Measurements from ENCODE around the gene MOSMO. TPM values are rescaled to one million over a fixed set of nuclear protein-coding genes. Genes with fewer than 3 reads are reported as not detected.
"Not testable (repeated sequence)": the region's sequence is repeated elsewhere in the genome, so short reads cannot be mapped to it uniquely, and the experiment has no call there.

The MOSMO gene
- polyA plus RNA-seq, 1 experiment: 15.8 TPM

DNA sequence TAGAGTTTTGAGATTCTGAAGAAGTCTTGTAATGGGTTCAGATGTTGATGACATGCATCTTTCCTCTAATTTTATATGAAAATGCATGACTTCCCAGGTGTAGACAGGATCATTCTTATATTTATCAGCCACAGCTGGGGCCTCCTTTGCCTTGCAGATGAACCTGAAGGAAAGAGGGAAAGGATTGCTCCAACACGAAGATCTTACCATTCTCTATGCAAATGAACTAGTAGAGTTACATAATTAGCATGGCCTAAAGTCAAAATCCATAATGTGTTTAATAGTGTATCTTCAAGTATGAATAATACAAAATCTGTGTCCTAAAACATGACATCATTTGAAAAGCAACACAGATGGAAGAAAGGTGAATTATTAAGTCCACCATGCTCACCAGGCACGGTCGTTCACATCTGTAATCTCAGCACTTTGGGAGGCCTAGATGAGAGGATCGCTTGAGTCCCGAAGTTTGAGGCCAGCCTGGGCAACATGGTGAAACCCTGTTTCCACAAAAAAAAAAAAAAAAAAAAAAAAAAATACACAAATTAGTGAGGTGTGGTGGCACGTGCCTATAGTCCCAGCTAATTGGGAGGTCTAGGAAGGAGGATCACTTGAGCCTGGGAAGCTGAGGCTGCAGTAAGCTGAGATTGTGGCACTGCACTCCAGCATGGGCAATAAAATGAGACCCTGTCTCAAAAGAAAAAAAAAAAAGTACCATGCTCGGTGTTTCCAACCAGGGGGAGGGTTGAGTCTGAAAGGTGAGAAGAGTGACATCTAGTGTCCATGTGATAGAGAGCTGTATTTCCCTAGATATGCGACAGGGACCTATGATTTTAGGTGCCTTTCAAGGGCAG lies 90.7 kb downstream of the MOSMO start:
- DNase-seq (ENCODE audit: low read depth, low spot score): no peak
- CTCF ChIA-PET: interaction anchor here (0.5 to 4.5 kb wide), 28 partner anchors 9 to 1047 kb away, joined by 3 to 39 read pairs (median 4); partner anchors contain the start of genes MOSMO and UQCRC2

DNA sequence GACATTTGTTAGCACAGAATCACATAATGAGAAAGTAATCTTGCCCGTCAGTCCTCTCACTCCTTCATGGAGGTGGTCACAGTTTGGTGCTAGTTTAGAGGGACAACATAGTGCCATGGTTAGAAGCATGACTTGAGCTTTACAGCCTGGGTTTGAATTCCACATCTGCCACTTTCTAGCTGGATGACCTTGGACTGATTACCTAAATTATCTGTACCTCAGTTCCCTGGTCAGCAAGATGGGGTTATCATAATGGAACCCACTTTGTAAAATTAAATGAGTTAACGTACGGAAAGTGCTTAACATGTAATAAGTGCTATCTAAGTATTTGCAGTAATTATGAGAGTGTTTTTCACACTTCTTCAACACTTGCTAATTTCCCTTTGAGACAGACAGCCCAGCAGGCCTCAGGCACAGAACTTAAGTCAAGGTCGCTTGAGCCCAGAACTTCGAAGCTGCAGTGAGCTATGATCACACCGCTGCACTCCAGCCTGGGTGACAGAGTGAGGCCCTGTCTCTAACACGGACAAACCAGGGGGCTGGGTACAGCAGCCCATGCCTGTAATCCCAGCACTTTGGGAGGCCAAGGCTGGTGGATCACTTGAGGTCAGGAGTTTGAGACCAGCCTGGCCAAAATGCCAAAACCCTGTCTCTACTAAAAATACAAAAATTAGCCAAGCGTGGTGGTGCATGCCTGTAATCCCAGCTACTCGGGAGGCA lies 91.5 kb downstream of the MOSMO start:
- Histone ChIP-seq H3K9me3 (ENCODE audit: control insufficient read depth, insufficient read depth, low read length) (no peaks in the 10 kb centered on the region), H3K27ac (ENCODE audit: low read depth, low read length) (no peak overlapping the region), H3K4me3 (ENCODE audit: low read depth, low read length) (no peak overlapping the region), H3K27me3 (ENCODE audit: control insufficient read depth, insufficient read depth, low read length) (no peaks in the 10 kb centered on the region)
- DNase-seq (ENCODE audit: low read depth, low spot score): no peak
- TF ChIP-seq CTCF (IDR thresholded peaks at IDR 0.05; ENCODE audit: low read depth, low read length): no peak
- CTCF ChIA-PET: interaction anchor here (0.5 to 4.5 kb wide), 28 partner anchors 10 to 1046 kb away, joined by 3 to 39 read pairs (median 5); partner anchors contain the start of genes MOSMO and UQCRC2
- POLR2A ChIA-PET: no interaction called here

More for the DNA sequence above, 90.7 kb downstream of the MOSMO start:
- Histone ChIP-seq H3K4me3 (ENCODE audit: low read depth, low read length) (peak overlapping the region; percentile 8; the same call in 1 of the 2 replicates), H3K9me3 (ENCODE audit: control insufficient read depth, insufficient read depth, low read length) (no peaks in the 10 kb centered on the region), H3K27me3 (ENCODE audit: control insufficient read depth, insufficient read depth, low read length) (peaks cover 5% of the 10 kb centered on the region), H3K27ac (ENCODE audit: low read depth, low read length) (no peak overlapping the region)
- peak; percentile 66 for TF ChIP-seq CTCF (IDR thresholded peaks at IDR 0.05; ENCODE audit: low read depth, low read length)
- POLR2A ChIA-PET: no interaction called here

DNA sequence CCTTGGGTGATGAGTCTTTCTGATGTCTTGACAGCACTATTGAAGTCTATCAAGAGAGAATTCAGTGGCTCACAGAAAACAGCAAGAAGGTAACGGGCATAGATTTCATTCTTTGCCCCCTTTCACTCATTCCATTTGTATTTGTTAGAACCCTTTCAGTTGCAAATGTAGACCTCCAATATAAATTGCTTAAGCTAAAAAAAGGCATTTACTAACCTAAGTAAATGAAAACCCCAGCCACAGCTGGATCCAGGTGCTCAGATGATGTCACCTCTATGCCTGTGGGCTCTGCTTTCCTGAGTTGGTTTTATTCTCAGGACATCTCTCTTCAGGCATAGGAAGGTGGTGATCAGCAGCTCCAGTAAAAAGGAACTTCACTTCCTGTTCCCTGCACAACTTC lies 95.5 kb downstream of the MOSMO start:
- no peak for DNase-seq (ENCODE audit: low read depth, low spot score)
- ChIA-PET POLR2A (no interaction called here), CTCF (interaction anchor here (1.5 to 1.8 kb wide), 2 partner anchors 85 to 103 kb away, joined by 3 to 6 read pairs; no protein-coding TSS in a partner anchor)
- Histone ChIP-seq H3K4me3 (ENCODE audit: low read depth, low read length) (no peak overlapping the region), H3K9me3 (ENCODE audit: control insufficient read depth, insufficient read depth, low read length) (no peaks in the 10 kb centered on the region), H3K27me3 (ENCODE audit: control insufficient read depth, insufficient read depth, low read length) (peaks cover 13% of the 10 kb centered on the region), H3K27ac (ENCODE audit: low read depth, low read length) (no peak overlapping the region)
- no peak for TF ChIP-seq CTCF (IDR thresholded peaks at IDR 0.05; ENCODE audit: low read depth, low read length)

GRCh38 chr16:22109258-22109898 lies 101.5 kb downstream of the MOSMO start:
- peaks cover 28% of the 10 kb centered on the region for H3K27me3 ChIP-seq (ENCODE audit: control insufficient read depth, insufficient read depth, low read length)
- H3K4me3 ChIP-seq (ENCODE audit: low read depth, low read length): no peak overlapping the region
- no peak for TF ChIP-seq CTCF (IDR thresholded peaks at IDR 0.05; ENCODE audit: low read depth, low read length)
- POLR2A ChIA-PET: no interaction called here
- DNase-seq (ENCODE audit: low read depth, low spot score): no peak
- H3K27ac ChIP-seq (ENCODE audit: low read depth, low read length): no peak overlapping the region
- CTCF ChIA-PET: interaction anchor here (1.9 to 2.1 kb wide), 3 partner anchors 10 to 79 kb away, joined by 9 to 12 read pairs (median 10); no protein-coding TSS in a partner anchor
- H3K9me3 ChIP-seq (ENCODE audit: control insufficient read depth, insufficient read depth, low read length): no peaks in the 10 kb centered on the region

GRCh38 chr16:22111629-22112028 lies 103.7 kb downstream of the MOSMO start:
- DNase-seq (ENCODE audit: low read depth, low spot score); H3K4me3 ChIP-seq (ENCODE audit: low read depth, low read length); H3K9me3 ChIP-seq (ENCODE audit: control insufficient read depth, insufficient read depth, low read length); H3K27ac ChIP-seq (ENCODE audit: low read depth, low read length); POLR2A ChIA-PET: not testable (repeated sequence)
- peaks cover 28% of the 10 kb centered on the region for H3K27me3 ChIP-seq (ENCODE audit: control insufficient read depth, insufficient read depth, low read length)
- CTCF ChIA-PET: interaction anchor here (0.8 kb wide), 1 partner anchor 112 kb away, joined by 5 read pairs; no protein-coding TSS in a partner anchor

Data from AG04450 (cell line).